ENCODE measurements around the gene AGBL4.

- no peak for TF ChIP-seq TAF1 (IDR thresholded peaks at IDR 0.05; ENCODE audit: borderline replicate concordance, insufficient read depth, low read length)
- no peak for TF ChIP-seq POLR2AphosphoS5 (IDR thresholded peaks at IDR 0.05; ENCODE audit: low read depth, low read length)
- TF ChIP-seq REST (IDR thresholded peaks at IDR 0.05; ENCODE audit: insufficient read depth in 1 of 2, low read depth in 2 of 2, low read length in 2 of 2) = no peak
- no peak for TF ChIP-seq FOXP2 (optimal IDR thresholded peaks at IDR 0.05; ENCODE audit: borderline replicate concordance, extremely low read depth, extremely low read length, insufficient read depth)
- TF ChIP-seq SIN3A (IDR thresholded peaks at IDR 0.05; ENCODE audit: borderline replicate concordance, insufficient read depth, low read length) = no peak
These were observed 1306.7 kb downstream of the AGBL4 start for GRCh38 chr1:48717082-48717481.
